Measurements from ENCODE around the gene BHMT.
A peak's percentile ranks its signal among the peaks of the same experiment; 100 is the strongest.

The BHMT gene

GRCh38 chr5:79119486-79119885 lies 7.9 kb downstream of the BHMT start:
- peaks cover under 1% of the 10 kb centered on the region for H3K27me3 ChIP-seq (replicated peaks)
- no peaks in the 10 kb centered on the region for H3K36me3 ChIP-seq (replicated peaks)
- in situ Hi-C loops (cut with HindIII; ENCODE audit: low pct_ligation_motif_present, low sequenced_read_pairs) = no loop called here
- H3K27ac ChIP-seq = no peak overlapping the region
- no peak for DNase-seq
- TF ChIP-seq CTCF (IDR thresholded peaks at IDR 0.05; ENCODE audit: low read depth, low read length, missing control alignments) = no peak
- no peak overlapping the region for H3K4me3 ChIP-seq (ENCODE audit: low read depth, low read length)

- H3K4me3 ChIP-seq (ENCODE audit: low read depth, low read length) = no peak overlapping the region
- H3K36me3 ChIP-seq (replicated peaks) = no peaks in the 10 kb centered on the region
- in situ Hi-C loops (cut with HindIII; ENCODE audit: low pct_ligation_motif_present, low sequenced_read_pairs) = no loop called here
- no peak overlapping the region for H3K27ac ChIP-seq
- no peak for TF ChIP-seq CTCF (IDR thresholded peaks at IDR 0.05; ENCODE audit: low read depth, low read length, missing control alignments)
- no peaks in the 10 kb centered on the region for H3K27me3 ChIP-seq (replicated peaks)
- DNase-seq = no peak
Observed at GRCh38 chr5:79120221-79120620, 8.6 kb downstream of the BHMT start.

GRCh38 chr5:79122973-79123372 lies 11.4 kb downstream of the BHMT start:
- DNase-seq = no peak
- Histone ChIP-seq H3K27me3 (replicated peaks) (no peaks in the 10 kb centered on the region), H3K27ac (no peak overlapping the region), H3K4me3 (ENCODE audit: low read depth, low read length) (no peak overlapping the region), H3K36me3 (replicated peaks) (no peaks in the 10 kb centered on the region)
- TF ChIP-seq CTCF (IDR thresholded peaks at IDR 0.05; ENCODE audit: low read depth, low read length, missing control alignments) = no peak
- in situ Hi-C loops (cut with HindIII; ENCODE audit: low pct_ligation_motif_present, low sequenced_read_pairs) = no loop called here

- Histone ChIP-seq H3K36me3 (replicated peaks) (no peaks in the 10 kb centered on the region), H3K4me3 (ENCODE audit: low read depth, low read length) (no peak overlapping the region), H3K27me3 (replicated peaks) (no peaks in the 10 kb centered on the region), H3K27ac (no peak overlapping the region)
- in situ Hi-C loops (cut with HindIII; ENCODE audit: low pct_ligation_motif_present, low sequenced_read_pairs) = no loop called here
- no peak for DNase-seq
- TF ChIP-seq CTCF (IDR thresholded peaks at IDR 0.05; ENCODE audit: low read depth, low read length, missing control alignments) = no peak
Observed at GRCh38 chr5:79124607-79125006, 13.0 kb downstream of the BHMT start.

- DNase-seq = no peak
- no peak overlapping the region for H3K4me3 ChIP-seq (ENCODE audit: low read depth, low read length)
- no peak for TF ChIP-seq CTCF (IDR thresholded peaks at IDR 0.05; ENCODE audit: low read depth, low read length, missing control alignments)
- in situ Hi-C loops (cut with HindIII; ENCODE audit: low pct_ligation_motif_present, low sequenced_read_pairs) = no loop called here
- no peaks in the 10 kb centered on the region for H3K27me3 ChIP-seq (replicated peaks)
- no peaks in the 10 kb centered on the region for H3K36me3 ChIP-seq (replicated peaks)
- no peak overlapping the region for H3K27ac ChIP-seq
Observed at GRCh38 chr5:79130781-79131180, 19.2 kb downstream of the BHMT start.

GRCh38 chr5:79133121-79133656 lies 21.6 kb downstream of the BHMT start:
- peak overlapping the region; percentile 38 for H3K4me3 ChIP-seq (ENCODE audit: low read depth, low read length)
- no peak for DNase-seq
- no peaks in the 10 kb centered on the region for H3K27me3 ChIP-seq (replicated peaks)
- TF ChIP-seq CTCF (IDR thresholded peaks at IDR 0.05; ENCODE audit: low read depth, low read length, missing control alignments) = no peak
- H3K27ac ChIP-seq = no peak overlapping the region
- in situ Hi-C loops (cut with HindIII; ENCODE audit: low pct_ligation_motif_present, low sequenced_read_pairs) = no loop called here
- H3K36me3 ChIP-seq (replicated peaks) = no peaks in the 10 kb centered on the region
